Stimulated activated CD8-positive, alpha-beta memory T cell treated with anti-CD3 and anti-CD28 coated beads, Interleukin-15, amount 100 ng/mL, for 48 hours (primary cell): ENCODE measurements around the gene CORT.
"Not testable (repeated sequence)": the region's sequence is repeated elsewhere in the genome, so short reads cannot be mapped to it uniquely, and the experiment has no call there.

ENCODE experiments used
- DNase-seq, 2 donors: peaks; one replicate each; pipeline ENCODE4 v3.0.0-alpha.2; 2020; ENCODE audit warnings: low read depth in 2 of 2

CORT gene, protein sequence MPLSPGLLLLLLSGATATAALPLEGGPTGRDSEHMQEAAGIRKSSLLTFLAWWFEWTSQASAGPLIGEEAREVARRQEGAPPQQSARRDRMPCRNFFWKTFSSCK

GRCh38 chr1:10449751-10450150 is at the start of gene CORT:
TSS of gene CORT (plus strand) at chr1:10450031. CDS start at chr1:10450224, 193 bp downstream.
- no peak for DNase-seq

GRCh38 chr1:10401281-10401680 is 48.5 kb upstream of the CORT start:
- DNase-seq, result no peak

GRCh38 chr1:10402729-10403274 is 47.0 kb upstream of the CORT start:
- no peak for DNase-seq

GRCh38 chr1:10407201-10407600 is 42.6 kb upstream of the CORT start:
- no peak for DNase-seq

DNA sequence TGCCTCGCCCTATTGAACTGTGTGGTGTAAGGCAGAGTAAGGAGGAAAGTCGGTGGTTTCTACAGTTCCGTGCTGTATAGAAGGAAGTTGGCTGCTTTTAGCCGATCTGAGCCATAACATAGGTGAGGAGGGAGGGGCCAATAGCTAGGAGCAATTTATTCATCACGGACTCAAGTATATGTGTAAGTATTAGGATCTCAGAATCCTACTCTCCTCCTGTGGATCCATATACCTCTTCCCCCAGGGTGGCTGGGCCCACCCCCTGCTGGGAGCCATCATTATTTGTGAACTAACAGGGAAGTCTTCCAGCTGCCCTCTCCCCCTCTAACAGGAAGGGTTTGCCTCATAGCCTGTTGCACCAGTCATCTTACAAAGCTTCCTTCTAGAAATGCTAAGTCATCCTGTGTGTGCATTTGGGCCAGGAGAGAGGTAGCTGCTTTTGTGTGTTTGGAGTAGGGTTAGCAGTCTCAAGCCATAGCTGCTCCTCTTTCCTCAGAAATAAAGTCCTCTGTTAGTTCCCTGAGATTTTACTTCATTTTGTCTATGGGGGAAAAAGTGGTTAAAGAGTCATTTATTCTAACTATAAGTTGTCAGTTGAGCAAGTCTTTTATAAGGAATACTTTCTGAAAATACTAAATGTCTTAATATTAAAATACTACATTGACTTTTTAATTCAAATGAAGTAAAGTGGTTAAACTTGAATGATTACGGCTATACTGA is 34.5 kb upstream of the CORT start:
- no peak for DNase-seq

DNA sequence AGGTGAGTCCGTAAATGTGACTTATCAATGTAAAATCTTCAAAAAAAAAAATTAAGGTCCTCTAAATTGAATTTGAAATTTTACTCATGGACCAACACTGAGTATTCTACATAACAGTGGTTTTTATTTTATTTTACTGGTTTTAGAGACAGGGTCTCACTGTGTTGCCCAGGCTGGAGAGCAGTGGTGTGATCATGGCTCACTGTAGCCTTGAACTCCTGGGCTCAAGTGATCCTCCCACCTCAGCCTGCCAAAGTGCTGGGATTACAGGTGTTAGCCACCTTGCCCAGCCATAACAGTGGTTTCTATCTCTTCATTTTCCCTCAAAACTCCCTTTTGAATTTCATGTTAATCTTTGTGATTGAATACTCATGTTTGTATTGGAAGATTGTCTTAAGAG is 33.9 kb upstream of the CORT start:
- not testable (repeated sequence) for DNase-seq

DNA sequence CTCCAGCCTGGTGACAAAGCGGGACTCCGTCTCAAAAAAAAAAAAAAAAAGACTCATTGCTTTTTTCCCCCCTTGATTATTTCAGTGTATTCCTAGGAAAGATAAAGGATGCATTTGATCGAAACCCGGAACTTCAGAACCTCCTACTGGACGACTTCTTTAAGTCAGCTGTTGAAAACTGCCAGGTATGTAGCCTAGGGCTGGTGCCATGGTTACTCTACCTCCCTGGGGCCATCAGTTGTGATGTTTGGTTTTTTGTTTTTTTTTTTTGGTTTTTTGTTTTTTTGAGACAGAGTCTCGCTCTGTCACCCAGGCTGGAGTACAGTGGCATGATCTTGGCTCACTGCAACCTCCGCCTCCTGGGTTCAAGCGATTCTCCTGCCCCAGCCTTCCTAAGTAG is 31.1 kb upstream of the CORT start:
- not testable (repeated sequence) for DNase-seq

- no peak for DNase-seq
Observed at GRCh38 chr1:10419351-10419750, 30.5 kb upstream of the CORT start.

GRCh38 chr1:10421637-10422036 is 28.2 kb upstream of the CORT start:
- no peak for DNase-seq

- DNase-seq, result no peak
Observed at GRCh38 chr1:10424034-10424433, 25.8 kb upstream of the CORT start.

DNA sequence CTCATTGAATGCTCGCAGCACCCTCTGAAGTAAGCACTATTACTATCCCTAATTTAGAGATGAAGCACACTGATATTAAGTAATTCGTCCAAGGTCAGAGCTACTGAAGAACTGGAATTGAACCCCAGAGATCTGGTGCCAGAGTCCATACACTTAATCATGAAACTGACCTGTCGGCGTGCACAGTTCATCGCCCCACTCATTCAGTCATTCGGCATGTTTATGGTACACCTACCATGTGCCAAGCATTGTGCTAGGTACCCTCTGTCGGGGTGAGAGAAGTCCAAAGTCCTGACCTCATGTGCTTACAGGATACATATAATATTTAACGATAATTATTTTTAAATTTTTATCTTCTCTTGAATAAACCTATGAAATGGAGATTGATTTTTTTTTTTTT is 25.2 kb upstream of the CORT start:
- no peak for DNase-seq

GRCh38 chr1:10425826-10426534 is 23.9 kb upstream of the CORT start:
- DNase-seq, result not testable (repeated sequence)

DNA sequence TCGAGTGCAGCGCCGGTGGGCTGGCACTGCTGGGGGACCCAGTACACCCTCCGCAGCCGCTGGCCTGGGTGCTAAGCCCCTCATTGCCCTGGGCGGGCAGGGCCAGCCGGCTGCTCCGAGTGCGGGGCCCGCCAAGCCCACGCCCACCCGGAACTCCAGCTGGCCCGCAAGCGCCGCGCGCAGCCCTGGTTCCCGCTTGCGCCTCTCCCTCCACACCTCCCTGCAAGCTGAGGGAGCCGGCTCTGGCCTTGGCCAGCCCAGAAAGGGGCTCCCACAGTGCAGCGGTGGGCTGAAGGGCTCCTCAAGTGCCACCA is 23.3 kb upstream of the CORT start:
- not testable (repeated sequence) for DNase-seq

- no peak for DNase-seq
Observed at GRCh38 chr1:10428984-10429383, 20.8 kb upstream of the CORT start.

GRCh38 chr1:10429868-10430215 is 20.0 kb upstream of the CORT start:
- no peak for DNase-seq

DNA sequence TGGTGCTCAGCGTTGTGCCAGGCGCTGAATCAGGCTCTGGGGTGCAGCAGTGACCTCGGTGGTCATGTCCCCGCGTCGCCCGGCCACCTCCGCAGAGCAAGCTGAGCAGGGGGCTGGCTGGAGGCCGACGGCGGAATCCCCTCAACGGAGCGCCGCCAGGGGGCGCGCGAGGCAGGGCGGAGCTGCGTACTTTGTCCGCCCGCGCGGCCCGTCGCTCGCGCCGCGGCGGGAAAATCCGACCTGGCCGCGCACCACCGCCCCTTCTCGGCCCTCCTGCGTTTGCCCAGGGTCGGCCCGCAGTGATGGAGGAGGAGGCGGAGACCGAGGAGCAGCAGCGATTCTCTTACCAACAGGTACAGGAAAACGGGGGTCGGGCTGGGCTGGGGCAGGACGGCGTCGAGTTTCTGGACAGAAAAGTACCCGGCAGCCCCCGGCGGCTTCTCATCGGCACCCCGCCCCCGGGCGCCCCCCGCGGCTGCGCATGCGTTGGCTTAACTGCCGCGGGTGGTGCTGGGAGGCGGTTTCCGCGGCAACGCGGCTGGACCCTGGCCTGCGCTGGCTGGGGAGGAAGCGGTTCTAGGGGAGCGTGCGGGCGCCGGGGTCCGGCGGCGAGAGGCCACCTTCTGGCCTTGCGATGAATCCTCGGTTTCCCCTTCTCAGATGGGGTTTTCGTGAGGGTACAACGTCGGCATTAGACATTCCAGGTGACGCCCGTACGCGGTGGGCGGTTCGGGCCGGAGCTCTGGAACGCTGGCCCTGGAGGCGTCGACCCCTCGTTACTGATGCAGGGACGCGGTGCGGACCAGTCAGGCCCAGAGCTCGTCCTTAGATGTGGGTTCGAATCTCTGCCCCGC is 19.4 kb upstream of the CORT start, which contains the start of gene CENPS:
Gene CENPS (plus strand): TSS at position 218 of the 854 bp plus-strand sequence. CDS start 85 bp downstream, at position 303.
- DNase-seq, result peak; percentile 89 to 94

DNA sequence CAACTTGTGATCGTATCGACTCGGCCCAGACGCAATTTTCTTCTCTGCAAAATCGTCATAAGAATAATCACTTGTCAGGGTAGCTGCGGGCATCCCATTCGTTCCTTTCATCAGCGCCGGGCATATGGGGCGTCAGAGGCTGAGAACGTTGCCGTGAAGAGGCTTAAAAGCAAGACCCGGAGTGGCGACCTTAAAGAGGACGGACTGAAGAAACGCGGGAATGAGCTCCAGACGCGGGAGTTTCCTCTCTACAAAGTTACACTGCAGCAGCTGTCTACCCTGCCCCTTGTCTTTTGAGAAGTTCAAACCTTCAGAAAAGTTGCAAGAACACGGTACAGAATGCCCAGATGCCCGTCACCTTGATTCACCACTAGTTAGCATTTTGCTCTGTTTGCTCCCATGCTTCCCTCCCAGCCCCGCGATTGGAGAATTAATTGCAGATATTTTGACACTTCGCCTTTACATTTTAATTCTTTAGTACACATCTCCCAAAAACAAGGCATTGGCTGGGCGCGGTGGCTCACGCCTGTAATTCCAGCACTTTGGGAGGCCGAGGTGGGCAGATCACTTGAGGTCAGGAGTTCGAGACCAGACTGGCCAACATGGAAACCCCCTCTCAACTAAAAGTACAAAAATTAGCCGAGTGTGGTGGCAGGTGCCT is 18.6 kb upstream of the CORT start:
- no peak for DNase-seq

DNA sequence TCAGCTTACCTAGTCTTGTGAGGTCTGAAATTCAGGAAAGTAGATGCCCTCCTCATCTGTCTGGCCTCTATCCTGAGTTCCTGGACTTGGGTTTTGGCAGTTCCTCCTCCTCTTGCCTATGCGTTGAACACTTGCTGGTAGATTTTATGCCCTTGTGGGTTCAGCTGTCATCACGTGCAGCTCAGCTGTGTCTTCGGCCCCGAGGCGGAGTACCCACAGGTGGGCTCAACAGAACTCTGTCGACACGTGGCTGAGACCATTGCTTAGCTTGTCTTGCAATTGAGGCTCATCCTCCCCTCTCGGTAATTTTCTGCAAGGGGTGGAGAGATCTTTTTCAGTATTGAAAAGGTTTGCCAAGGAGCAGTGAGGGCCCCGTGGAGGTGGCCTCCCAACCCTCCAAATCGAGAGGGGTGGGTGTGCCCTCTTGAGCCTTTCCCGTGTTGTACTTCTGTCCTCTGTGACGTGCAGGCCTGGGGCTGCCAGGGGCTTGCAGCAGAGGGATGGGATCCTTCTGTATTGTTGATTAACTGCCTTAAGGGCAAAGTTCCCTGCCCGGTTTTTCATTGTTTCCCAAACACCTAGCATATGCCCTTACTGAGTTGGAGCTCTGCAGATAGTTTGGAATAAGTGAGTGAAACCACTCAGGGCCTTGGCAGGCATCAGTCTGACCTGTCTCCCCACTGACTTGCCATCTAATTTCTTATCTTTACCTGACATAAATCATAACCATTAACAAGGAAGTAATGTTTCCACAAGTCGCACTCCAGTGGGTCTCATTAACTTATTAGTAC is 16.7 kb upstream of the CORT start:
- DNase-seq, result no peak

GRCh38 chr1:10433790-10434189 is 16.0 kb upstream of the CORT start:
- DNase-seq, result no peak

- no peak for DNase-seq
Observed at GRCh38 chr1:10434590-10434989, 15.2 kb upstream of the CORT start.

- DNase-seq, result no peak
Observed at GRCh38 chr1:10437052-10437451, 12.8 kb upstream of the CORT start.
